ENCODE measurements around the gene DNA2.
A peak's percentile ranks its signal among the peaks of the same experiment; 100 is the strongest.
"Not testable (repeated sequence)": the region's sequence is repeated elsewhere in the genome, so short reads cannot be mapped to it uniquely, and the experiment has no call there.

DNA2 gene, protein sequence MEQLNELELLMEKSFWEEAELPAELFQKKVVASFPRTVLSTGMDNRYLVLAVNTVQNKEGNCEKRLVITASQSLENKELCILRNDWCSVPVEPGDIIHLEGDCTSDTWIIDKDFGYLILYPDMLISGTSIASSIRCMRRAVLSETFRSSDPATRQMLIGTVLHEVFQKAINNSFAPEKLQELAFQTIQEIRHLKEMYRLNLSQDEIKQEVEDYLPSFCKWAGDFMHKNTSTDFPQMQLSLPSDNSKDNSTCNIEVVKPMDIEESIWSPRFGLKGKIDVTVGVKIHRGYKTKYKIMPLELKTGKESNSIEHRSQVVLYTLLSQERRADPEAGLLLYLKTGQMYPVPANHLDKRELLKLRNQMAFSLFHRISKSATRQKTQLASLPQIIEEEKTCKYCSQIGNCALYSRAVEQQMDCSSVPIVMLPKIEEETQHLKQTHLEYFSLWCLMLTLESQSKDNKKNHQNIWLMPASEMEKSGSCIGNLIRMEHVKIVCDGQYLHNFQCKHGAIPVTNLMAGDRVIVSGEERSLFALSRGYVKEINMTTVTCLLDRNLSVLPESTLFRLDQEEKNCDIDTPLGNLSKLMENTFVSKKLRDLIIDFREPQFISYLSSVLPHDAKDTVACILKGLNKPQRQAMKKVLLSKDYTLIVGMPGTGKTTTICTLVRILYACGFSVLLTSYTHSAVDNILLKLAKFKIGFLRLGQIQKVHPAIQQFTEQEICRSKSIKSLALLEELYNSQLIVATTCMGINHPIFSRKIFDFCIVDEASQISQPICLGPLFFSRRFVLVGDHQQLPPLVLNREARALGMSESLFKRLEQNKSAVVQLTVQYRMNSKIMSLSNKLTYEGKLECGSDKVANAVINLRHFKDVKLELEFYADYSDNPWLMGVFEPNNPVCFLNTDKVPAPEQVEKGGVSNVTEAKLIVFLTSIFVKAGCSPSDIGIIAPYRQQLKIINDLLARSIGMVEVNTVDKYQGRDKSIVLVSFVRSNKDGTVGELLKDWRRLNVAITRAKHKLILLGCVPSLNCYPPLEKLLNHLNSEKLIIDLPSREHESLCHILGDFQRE

GRCh38 chr10:68471586-68472408 lies at the start of gene DNA2:
Gene DNA2, minus strand, starts transcription at chr10:68471973. Its CDS starts 109 bp downstream, at chr10:68471864.
- peaks cover 6% of the 10 kb centered on the region for H3K36me3 ChIP-seq (ENCODE audit: insufficient read depth, low read length)
- no peaks in the 10 kb centered on the region for H3K9me3 ChIP-seq (ENCODE audit: control insufficient read depth, insufficient read depth, low read length)
- peak within 1 kb of the TSS; percentile 93 for H3K9ac ChIP-seq (ENCODE audit: low read depth, low read length)
- H3K4me1 ChIP-seq (ENCODE audit: insufficient read depth, low read length), result no peaks in the 10 kb centered on the region

DNA sequence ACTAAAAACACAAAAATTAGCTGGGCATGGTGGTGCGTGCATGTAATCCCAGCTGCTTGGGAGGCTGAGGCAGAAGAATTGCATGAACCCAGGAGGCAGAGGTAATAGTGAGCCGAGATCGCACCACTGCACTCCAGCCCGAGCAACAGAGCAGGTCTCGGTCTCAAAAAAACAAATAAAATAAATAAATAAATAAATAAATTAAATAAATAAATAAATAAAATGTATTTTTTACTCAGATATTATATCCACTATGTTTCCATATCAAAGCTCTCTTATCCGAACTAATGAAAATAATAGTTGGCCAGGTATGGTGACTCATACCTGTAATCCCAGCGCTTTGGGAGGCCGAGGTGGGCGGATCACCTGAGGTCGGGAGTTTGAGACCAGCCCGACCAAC lies 46.8 kb upstream of the DNA2 start:
- H3K9me3 ChIP-seq (ENCODE audit: control insufficient read depth, insufficient read depth, low read length); H3K36me3 ChIP-seq (ENCODE audit: insufficient read depth, low read length); H3K9ac ChIP-seq (ENCODE audit: low read depth, low read length): not testable (repeated sequence)
- H3K4me1 ChIP-seq (ENCODE audit: insufficient read depth, low read length), result peaks cover 15% of the 10 kb centered on the region

- Histone ChIP-seq H3K36me3 (ENCODE audit: insufficient read depth, low read length) (no peaks in the 10 kb centered on the region; the same call in 1 of the 2 replicates), H3K9ac (ENCODE audit: low read depth, low read length) (no peak overlapping the region), H3K9me3 (ENCODE audit: control insufficient read depth, insufficient read depth, low read length) (no peaks in the 10 kb centered on the region)
Measured at GRCh38 chr10:68517188-68517587, 45.4 kb upstream of the DNA2 start.

GRCh38 chr10:68516766-68517165 lies 45.0 kb upstream of the DNA2 start:
- Histone ChIP-seq H3K4me1 (ENCODE audit: insufficient read depth, low read length) (peaks cover 15% of the 10 kb centered on the region), H3K9ac (ENCODE audit: low read depth, low read length) (no peak overlapping the region), H3K9me3 (ENCODE audit: control insufficient read depth, insufficient read depth, low read length) (no peaks in the 10 kb centered on the region), H3K36me3 (ENCODE audit: insufficient read depth, low read length) (no peaks in the 10 kb centered on the region)

More at GRCh38 chr10:68517188-68517587, 45.4 kb upstream of the DNA2 start:
- H3K4me1 ChIP-seq (ENCODE audit: insufficient read depth, low read length), result peaks cover 15% of the 10 kb centered on the region

- not testable (repeated sequence) for H3K9ac ChIP-seq (ENCODE audit: low read depth, low read length); H3K9me3 ChIP-seq (ENCODE audit: control insufficient read depth, insufficient read depth, low read length); H3K36me3 ChIP-seq (ENCODE audit: insufficient read depth, low read length)
- peaks cover 15% of the 10 kb centered on the region for H3K4me1 ChIP-seq (ENCODE audit: insufficient read depth, low read length)
Measured at GRCh38 chr10:68516216-68516615, 44.4 kb upstream of the DNA2 start.

DNA sequence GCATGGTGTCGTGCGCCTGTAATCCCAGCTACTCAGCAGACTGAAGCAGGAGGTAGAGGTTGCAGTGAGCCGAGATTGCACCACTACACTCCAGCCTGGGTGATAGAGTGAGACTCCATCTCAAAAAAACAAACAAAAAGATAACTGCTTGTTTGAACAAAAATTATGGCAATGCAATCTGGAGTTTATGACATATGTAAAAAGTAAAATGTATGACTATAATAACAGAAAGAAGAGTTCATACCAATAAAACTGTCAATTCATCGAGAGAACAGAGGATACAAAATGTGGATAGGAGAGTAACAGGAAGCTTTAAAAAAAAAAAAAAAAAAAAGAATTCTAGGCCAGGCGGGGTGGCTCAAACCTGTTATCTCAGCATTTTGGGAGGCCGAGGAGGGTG lies 36.3 kb upstream of the DNA2 start:
- Histone ChIP-seq H3K4me1 (ENCODE audit: insufficient read depth, low read length) (no peaks in the 10 kb centered on the region), H3K36me3 (ENCODE audit: insufficient read depth, low read length) (no peaks in the 10 kb centered on the region; the same call in 1 of the 2 replicates), H3K9ac (ENCODE audit: low read depth, low read length) (no peak overlapping the region), H3K9me3 (ENCODE audit: control insufficient read depth, insufficient read depth, low read length) (no peaks in the 10 kb centered on the region)

DNA sequence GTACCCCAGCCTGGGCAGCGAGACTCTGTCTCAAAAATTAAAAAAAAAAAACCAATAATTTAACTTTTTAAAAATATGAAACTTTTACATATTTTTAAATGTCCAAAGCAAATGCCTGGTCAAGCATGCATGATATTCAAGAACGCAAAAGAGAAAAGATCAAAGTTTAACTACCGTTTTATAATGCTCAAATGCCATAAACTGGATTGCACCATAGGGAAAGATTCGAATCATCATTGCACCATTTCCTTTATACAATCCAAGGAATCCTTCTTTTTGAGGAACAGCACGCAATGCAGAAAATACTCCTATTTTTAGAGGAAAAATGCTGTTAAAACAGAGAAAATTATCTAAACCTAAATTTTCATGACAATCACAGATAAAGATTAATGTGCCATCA lies 34.6 kb upstream of the DNA2 start:
- H3K4me1 ChIP-seq (ENCODE audit: insufficient read depth, low read length), result no peaks in the 10 kb centered on the region
- no peaks in the 10 kb centered on the region for H3K9me3 ChIP-seq (ENCODE audit: control insufficient read depth, insufficient read depth, low read length)
- H3K36me3 ChIP-seq (ENCODE audit: insufficient read depth, low read length), result peaks cover 3% of the 10 kb centered on the region; the same call in 1 of the 2 replicates
- H3K9ac ChIP-seq (ENCODE audit: low read depth, low read length), result no peak overlapping the region

- Histone ChIP-seq H3K36me3 (ENCODE audit: insufficient read depth, low read length) (peaks cover 3% of the 10 kb centered on the region), H3K4me1 (ENCODE audit: insufficient read depth, low read length) (no peaks in the 10 kb centered on the region), H3K9me3 (ENCODE audit: control insufficient read depth, insufficient read depth, low read length) (no peaks in the 10 kb centered on the region), H3K9ac (ENCODE audit: low read depth, low read length) (no peak overlapping the region)
Measured at GRCh38 chr10:68502846-68503245, 31.1 kb upstream of the DNA2 start.

- peaks cover 3% of the 10 kb centered on the region for H3K36me3 ChIP-seq (ENCODE audit: insufficient read depth, low read length)
- H3K9ac ChIP-seq (ENCODE audit: low read depth, low read length), result no peak overlapping the region
- peaks cover 6% of the 10 kb centered on the region; the same call in 1 of the 2 replicates for H3K4me1 ChIP-seq (ENCODE audit: insufficient read depth, low read length)
- H3K9me3 ChIP-seq (ENCODE audit: control insufficient read depth, insufficient read depth, low read length), result no peaks in the 10 kb centered on the region
Measured at GRCh38 chr10:68501691-68502090, 29.9 kb upstream of the DNA2 start.

DNA sequence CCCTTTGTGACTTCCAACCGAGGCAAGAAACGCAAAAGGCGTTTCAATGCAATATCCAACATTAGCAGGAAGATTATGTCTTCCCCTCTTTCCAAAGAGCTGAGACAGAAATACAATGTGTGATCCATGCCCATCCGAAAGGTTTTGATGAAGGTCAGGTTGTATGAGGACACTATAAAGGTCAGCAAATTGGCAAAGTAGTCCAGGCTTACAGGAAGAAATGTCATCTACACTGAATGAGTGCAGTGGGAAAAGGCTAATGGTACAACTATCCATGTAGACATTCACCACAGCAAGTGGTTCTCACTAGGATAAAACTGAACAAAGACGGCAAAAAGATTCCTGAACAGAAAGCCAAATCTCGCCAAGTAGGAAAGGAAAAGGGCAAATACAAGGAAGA lies 27.8 kb upstream of the DNA2 start:
- Histone ChIP-seq H3K9me3 (ENCODE audit: control insufficient read depth, insufficient read depth, low read length) (no peaks in the 10 kb centered on the region), H3K36me3 (ENCODE audit: insufficient read depth, low read length) (peaks cover 3% of the 10 kb centered on the region), H3K4me1 (ENCODE audit: insufficient read depth, low read length) (peaks cover 11% of the 10 kb centered on the region; the same call in 1 of the 2 replicates)

GRCh38 chr10:68496072-68496471 lies 24.3 kb upstream of the DNA2 start:
- no peaks in the 10 kb centered on the region for H3K9me3 ChIP-seq (ENCODE audit: control insufficient read depth, insufficient read depth, low read length)
- peaks cover 11% of the 10 kb centered on the region; the same call in 1 of the 2 replicates for H3K4me1 ChIP-seq (ENCODE audit: insufficient read depth, low read length)
- H3K36me3 ChIP-seq (ENCODE audit: insufficient read depth, low read length), result no peaks in the 10 kb centered on the region; the same call in none of the 2 replicates
- no peak overlapping the region for H3K9ac ChIP-seq (ENCODE audit: low read depth, low read length)

More for the DNA sequence above, 27.8 kb upstream of the DNA2 start:
- H3K9ac ChIP-seq (ENCODE audit: low read depth, low read length), result no peak overlapping the region

GRCh38 chr10:68492118-68492517 lies 20.3 kb upstream of the DNA2 start:
- H3K4me1 ChIP-seq (ENCODE audit: insufficient read depth, low read length), result peaks cover 9% of the 10 kb centered on the region; the same call in 1 of the 2 replicates
- no peaks in the 10 kb centered on the region for H3K9me3 ChIP-seq (ENCODE audit: control insufficient read depth, insufficient read depth, low read length)
- H3K36me3 ChIP-seq (ENCODE audit: insufficient read depth, low read length), result peaks cover 3% of the 10 kb centered on the region; the same call in 1 of the 2 replicates
- H3K9ac ChIP-seq (ENCODE audit: low read depth, low read length), result no peak overlapping the region

DNA sequence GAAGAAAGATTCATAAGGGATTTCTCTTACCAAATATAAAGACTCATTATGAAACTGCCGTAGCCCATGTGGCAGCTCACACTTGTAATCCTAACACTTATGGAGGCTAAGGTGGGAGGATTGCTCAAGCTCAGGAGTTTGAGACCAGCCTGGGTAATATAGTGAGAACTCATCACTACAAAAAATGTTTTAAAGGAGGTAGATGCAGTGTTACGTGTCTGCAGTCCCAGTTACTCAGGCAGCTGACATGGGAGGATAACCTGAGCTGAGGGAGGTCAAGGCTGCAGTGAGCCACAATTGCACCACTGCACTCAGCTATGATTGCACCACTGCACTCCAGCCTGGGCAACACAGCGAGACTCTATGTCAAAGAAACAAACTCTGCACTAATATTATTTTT lies 18.1 kb upstream of the DNA2 start:
- Histone ChIP-seq H3K9ac (ENCODE audit: low read depth, low read length) (no peak overlapping the region), H3K9me3 (ENCODE audit: control insufficient read depth, insufficient read depth, low read length) (no peaks in the 10 kb centered on the region), H3K36me3 (ENCODE audit: insufficient read depth, low read length) (peaks cover 8% of the 10 kb centered on the region; the same call in 1 of the 2 replicates), H3K4me1 (ENCODE audit: insufficient read depth, low read length) (no peaks in the 10 kb centered on the region)

Measured in ES-I3 (cell line).